ENCODE results near the gene ST6GALNAC1.

DNA sequence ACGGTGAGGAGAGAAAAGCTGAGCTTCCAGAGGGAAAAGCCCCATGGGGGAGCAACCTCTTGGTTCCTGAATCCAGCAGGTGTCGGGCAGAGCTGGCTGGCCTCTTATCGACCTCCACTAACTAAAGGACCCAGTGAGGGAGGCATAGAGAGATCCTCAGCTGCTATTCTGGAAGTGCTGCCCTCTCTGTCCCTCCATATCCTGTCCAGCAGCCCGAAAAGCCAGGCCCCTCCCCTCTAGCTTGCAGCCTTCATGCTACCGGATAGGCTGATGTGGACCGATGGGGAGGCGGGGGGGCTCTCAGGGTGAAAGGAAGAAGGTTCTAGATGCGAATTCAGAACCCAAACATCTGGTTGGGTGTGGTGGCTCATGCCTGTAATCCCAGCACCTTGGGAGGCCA lies 42.3 kb upstream of the ST6GALNAC1 start:
- TF ChIP-seq, protein P1, sequence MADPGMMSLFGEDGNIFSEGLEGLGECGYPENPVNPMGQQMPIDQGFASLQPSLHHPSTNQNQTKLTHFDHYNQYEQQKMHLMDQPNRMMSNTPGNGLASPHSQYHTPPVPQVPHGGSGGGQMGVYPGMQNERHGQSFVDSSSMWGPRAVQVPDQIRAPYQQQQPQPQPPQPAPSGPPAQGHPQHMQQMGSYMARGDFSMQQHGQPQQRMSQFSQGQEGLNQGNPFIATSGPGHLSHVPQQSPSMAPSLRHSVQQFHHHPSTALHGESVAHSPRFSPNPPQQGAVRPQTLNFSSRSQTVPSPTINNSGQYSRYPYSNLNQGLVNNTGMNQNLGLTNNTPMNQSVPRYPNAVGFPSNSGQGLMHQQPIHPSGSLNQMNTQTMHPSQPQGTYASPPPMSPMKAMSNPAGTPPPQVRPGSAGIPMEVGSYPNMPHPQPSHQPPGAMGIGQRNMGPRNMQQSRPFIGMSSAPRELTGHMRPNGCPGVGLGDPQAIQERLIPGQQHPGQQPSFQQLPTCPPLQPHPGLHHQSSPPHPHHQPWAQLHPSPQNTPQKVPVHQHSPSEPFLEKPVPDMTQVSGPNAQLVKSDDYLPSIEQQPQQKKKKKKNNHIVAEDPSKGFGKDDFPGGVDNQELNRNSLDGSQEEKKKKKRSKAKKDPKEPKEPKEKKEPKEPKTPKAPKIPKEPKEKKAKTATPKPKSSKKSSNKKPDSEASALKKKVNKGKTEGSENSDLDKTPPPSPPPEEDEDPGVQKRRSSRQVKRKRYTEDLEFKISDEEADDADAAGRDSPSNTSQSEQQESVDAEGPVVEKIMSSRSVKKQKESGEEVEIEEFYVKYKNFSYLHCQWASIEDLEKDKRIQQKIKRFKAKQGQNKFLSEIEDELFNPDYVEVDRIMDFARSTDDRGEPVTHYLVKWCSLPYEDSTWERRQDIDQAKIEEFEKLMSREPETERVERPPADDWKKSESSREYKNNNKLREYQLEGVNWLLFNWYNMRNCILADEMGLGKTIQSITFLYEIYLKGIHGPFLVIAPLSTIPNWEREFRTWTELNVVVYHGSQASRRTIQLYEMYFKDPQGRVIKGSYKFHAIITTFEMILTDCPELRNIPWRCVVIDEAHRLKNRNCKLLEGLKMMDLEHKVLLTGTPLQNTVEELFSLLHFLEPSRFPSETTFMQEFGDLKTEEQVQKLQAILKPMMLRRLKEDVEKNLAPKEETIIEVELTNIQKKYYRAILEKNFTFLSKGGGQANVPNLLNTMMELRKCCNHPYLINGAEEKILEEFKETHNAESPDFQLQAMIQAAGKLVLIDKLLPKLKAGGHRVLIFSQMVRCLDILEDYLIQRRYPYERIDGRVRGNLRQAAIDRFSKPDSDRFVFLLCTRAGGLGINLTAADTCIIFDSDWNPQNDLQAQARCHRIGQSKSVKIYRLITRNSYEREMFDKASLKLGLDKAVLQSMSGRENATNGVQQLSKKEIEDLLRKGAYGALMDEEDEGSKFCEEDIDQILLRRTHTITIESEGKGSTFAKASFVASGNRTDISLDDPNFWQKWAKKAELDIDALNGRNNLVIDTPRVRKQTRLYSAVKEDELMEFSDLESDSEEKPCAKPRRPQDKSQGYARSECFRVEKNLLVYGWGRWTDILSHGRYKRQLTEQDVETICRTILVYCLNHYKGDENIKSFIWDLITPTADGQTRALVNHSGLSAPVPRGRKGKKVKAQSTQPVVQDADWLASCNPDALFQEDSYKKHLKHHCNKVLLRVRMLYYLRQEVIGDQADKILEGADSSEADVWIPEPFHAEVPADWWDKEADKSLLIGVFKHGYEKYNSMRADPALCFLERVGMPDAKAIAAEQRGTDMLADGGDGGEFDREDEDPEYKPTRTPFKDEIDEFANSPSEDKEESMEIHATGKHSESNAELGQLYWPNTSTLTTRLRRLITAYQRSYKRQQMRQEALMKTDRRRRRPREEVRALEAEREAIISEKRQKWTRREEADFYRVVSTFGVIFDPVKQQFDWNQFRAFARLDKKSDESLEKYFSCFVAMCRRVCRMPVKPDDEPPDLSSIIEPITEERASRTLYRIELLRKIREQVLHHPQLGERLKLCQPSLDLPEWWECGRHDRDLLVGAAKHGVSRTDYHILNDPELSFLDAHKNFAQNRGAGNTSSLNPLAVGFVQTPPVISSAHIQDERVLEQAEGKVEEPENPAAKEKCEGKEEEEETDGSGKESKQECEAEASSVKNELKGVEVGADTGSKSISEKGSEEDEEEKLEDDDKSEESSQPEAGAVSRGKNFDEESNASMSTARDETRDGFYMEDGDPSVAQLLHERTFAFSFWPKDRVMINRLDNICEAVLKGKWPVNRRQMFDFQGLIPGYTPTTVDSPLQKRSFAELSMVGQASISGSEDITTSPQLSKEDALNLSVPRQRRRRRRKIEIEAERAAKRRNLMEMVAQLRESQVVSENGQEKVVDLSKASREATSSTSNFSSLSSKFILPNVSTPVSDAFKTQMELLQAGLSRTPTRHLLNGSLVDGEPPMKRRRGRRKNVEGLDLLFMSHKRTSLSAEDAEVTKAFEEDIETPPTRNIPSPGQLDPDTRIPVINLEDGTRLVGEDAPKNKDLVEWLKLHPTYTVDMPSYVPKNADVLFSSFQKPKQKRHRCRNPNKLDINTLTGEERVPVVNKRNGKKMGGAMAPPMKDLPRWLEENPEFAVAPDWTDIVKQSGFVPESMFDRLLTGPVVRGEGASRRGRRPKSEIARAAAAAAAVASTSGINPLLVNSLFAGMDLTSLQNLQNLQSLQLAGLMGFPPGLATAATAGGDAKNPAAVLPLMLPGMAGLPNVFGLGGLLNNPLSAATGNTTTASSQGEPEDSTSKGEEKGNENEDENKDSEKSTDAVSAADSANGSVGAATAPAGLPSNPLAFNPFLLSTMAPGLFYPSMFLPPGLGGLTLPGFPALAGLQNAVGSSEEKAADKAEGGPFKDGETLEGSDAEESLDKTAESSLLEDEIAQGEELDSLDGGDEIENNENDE (IDR thresholded peaks at IDR 0.05; ENCODE audit: insufficient replicate concordance, low read length) = no peak
- no peak for TF ChIP-seq TCF12 (IDR thresholded peaks at IDR 0.05; ENCODE audit: low read depth, low read length)
- TF ChIP-seq, protein P2, sequence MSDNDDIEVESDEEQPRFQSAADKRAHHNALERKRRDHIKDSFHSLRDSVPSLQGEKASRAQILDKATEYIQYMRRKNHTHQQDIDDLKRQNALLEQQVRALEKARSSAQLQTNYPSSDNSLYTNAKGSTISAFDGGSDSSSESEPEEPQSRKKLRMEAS (IDR thresholded peaks at IDR 0.05) = no peak
- no peak for TF ChIP-seq POLR2A (IDR thresholded peaks at IDR 0.05; ENCODE audit: control extremely low read depth in 1 of 2, low read depth in 2 of 2, low read length in 2 of 2)
- no peak for TF ChIP-seq TAF1 (IDR thresholded peaks at IDR 0.05; ENCODE audit: low read depth, low read length)
- no peak for TF ChIP-seq SP1 (IDR thresholded peaks at IDR 0.05; ENCODE audit: low read depth, low read length)
- TF ChIP-seq FOSL1 (IDR thresholded peaks at IDR 0.05; ENCODE audit: insufficient read depth, low read depth, low read length) = no peak
- TF ChIP-seq, protein P3, sequence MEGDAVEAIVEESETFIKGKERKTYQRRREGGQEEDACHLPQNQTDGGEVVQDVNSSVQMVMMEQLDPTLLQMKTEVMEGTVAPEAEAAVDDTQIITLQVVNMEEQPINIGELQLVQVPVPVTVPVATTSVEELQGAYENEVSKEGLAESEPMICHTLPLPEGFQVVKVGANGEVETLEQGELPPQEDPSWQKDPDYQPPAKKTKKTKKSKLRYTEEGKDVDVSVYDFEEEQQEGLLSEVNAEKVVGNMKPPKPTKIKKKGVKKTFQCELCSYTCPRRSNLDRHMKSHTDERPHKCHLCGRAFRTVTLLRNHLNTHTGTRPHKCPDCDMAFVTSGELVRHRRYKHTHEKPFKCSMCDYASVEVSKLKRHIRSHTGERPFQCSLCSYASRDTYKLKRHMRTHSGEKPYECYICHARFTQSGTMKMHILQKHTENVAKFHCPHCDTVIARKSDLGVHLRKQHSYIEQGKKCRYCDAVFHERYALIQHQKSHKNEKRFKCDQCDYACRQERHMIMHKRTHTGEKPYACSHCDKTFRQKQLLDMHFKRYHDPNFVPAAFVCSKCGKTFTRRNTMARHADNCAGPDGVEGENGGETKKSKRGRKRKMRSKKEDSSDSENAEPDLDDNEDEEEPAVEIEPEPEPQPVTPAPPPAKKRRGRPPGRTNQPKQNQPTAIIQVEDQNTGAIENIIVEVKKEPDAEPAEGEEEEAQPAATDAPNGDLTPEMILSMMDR (IDR thresholded peaks at IDR 0.05; ENCODE audit: control extremely low read depth in 1 of 3, insufficient read depth in 1 of 3, low read depth in 1 of 3, low read length in 3 of 3) = no peak; a peak in 1 of 4 replicates
- no peak for TF ChIP-seq EZH2 (IDR thresholded peaks at IDR 0.05; ENCODE audit: low read depth, low read length, severe bottlenecking)
